Measurements from ENCODE around the gene UTY.

Gene UTY

GRCh38 chrY:13478126-13478785, 1.6 kb downstream of the UTY start:
- no peak overlapping the region for H3K27ac ChIP-seq

GRCh38 chrY:13474997-13475396, 4.8 kb downstream of the UTY start:
- no peak for TF ChIP-seq ZFX (IDR thresholded peaks at IDR 0.05)
- H3K27ac ChIP-seq, result no peak overlapping the region

More at GRCh38 chrY:13478126-13478785, 1.6 kb downstream of the UTY start:
- TF ChIP-seq CTCF (conservative IDR thresholded peaks at IDR 0.05) (no peak), ZFX (IDR thresholded peaks at IDR 0.05) (no peak)

- no peak overlapping the region for H3K27ac ChIP-seq
- TF ChIP-seq ZFX (IDR thresholded peaks at IDR 0.05), result no peak
- TF ChIP-seq CTCF (conservative IDR thresholded peaks at IDR 0.05), result no peak
These were observed 28.3 kb downstream of the UTY start for GRCh38 chrY:13451572-13451971.

- no peak for TF ChIP-seq ZFX (IDR thresholded peaks at IDR 0.05)
- no peak for TF ChIP-seq CTCF (conservative IDR thresholded peaks at IDR 0.05)
- no peak overlapping the region for H3K27ac ChIP-seq
These were observed 29.2 kb downstream of the UTY start for GRCh38 chrY:13450596-13451130.

GRCh38 chrY:13445566-13445965, 34.3 kb downstream of the UTY start:
- H3K27ac ChIP-seq, result no peak overlapping the region
- no peak for TF ChIP-seq CTCF (conservative IDR thresholded peaks at IDR 0.05)
- no peak for TF ChIP-seq ZFX (IDR thresholded peaks at IDR 0.05)

GRCh38 chrY:13443146-13443545, 36.7 kb downstream of the UTY start:
- TF ChIP-seq CTCF (conservative IDR thresholded peaks at IDR 0.05) (no peak), ZFX (IDR thresholded peaks at IDR 0.05) (no peak)
- no peak overlapping the region for H3K27ac ChIP-seq

GRCh38 chrY:13440811-13441210, 39.0 kb downstream of the UTY start:
- TF ChIP-seq CTCF (conservative IDR thresholded peaks at IDR 0.05) (no peak), ZFX (IDR thresholded peaks at IDR 0.05) (no peak)
- H3K27ac ChIP-seq, result no peak overlapping the region
